Uterus (tissue), 2 donors: Measurements from ENCODE around the gene CCL17.

Experiments
- POLR2A ChIP-seq, 2 donors: fragments of 450-650 bp; IDR thresholded peaks; one replicate each; pipeline ENCODE4 v1.6.1; 2016; ENCODE audit warnings: antibody characterized with exemption in 2 of 2, mild to moderate bottlenecking in 1 of 2, moderate library complexity in 1 of 2
- TF ChIP-seq, protein P1 (sequence below), 4 experiments: fragments of 200-600 bp in 2 of 4; fragments of 450-650 bp in 2 of 4; sonication (generic) in 2 of 4; IDR thresholded peaks; one replicate each; pipeline ENCODE4 v1.5.1; 2016 to 2019; ENCODE audit warnings: antibody characterized with exemption in 4 of 4, mild to moderate bottlenecking in 2 of 4, moderate library complexity in 1 of 4

DNA sequence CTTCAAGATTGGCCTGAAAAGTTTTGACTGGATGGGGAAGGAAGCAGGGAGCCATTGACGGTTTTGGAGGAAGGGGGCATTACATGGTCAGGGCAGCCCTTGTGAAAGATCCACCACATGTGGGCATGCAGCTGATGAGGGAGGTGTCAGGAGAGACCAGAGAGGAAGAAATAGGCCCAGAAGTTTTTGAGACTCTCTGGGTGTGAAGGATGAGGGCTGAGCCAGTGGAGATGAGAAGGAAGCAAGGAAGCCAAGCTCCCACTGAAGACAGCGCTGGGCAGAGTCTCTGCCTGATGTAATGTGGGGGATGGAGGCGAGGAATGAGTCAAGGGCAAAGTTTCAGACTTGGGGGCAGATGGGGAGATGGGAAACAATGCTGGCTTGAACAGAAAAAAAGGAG, 530 bp downstream of the CCL17 start:
- TF ChIP-seq, protein P1, sequence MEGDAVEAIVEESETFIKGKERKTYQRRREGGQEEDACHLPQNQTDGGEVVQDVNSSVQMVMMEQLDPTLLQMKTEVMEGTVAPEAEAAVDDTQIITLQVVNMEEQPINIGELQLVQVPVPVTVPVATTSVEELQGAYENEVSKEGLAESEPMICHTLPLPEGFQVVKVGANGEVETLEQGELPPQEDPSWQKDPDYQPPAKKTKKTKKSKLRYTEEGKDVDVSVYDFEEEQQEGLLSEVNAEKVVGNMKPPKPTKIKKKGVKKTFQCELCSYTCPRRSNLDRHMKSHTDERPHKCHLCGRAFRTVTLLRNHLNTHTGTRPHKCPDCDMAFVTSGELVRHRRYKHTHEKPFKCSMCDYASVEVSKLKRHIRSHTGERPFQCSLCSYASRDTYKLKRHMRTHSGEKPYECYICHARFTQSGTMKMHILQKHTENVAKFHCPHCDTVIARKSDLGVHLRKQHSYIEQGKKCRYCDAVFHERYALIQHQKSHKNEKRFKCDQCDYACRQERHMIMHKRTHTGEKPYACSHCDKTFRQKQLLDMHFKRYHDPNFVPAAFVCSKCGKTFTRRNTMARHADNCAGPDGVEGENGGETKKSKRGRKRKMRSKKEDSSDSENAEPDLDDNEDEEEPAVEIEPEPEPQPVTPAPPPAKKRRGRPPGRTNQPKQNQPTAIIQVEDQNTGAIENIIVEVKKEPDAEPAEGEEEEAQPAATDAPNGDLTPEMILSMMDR (IDR thresholded peaks at IDR 0.05) = no peak
- TF ChIP-seq POLR2A (IDR thresholded peaks at IDR 0.05) = no peak
